Osteocyte (in vitro differentiated cells): ENCODE measurements around the gene ABO. TPM values are rescaled to one million over a fixed set of nuclear protein-coding genes. Genes with fewer than 3 reads are reported as not detected.
A peak's percentile ranks its signal among the peaks of the same experiment; 100 is the strongest.
"Not testable (repeated sequence)": the region's sequence is repeated elsewhere in the genome, so short reads cannot be mapped to it uniquely, and the experiment has no call there.

Experiments used
- DNase-seq: peaks from one replicate; pipeline ENCODE4 v3.0.0; 2021; ENCODE audit warnings: mixed read lengths; ENCODE audit not compliant: unreplicated experiment; ENCODE audit errors: extremely low spot score
- H3K27ac Mint-ChIP-seq: one replicate; pipeline ENCODE4 v1.8.0; 2021; ENCODE audit warnings: mild to moderate bottlenecking, mixed read lengths; ENCODE audit not compliant: unreplicated experiment
- H3K27me3 Mint-ChIP-seq: one replicate; pipeline ENCODE4 v1.8.0; 2021; ENCODE audit warnings: mixed read lengths; ENCODE audit not compliant: unreplicated experiment
- H3K36me3 Mint-ChIP-seq: one replicate; pipeline ENCODE4 v1.8.0; 2021; ENCODE audit warnings: mixed read lengths; ENCODE audit not compliant: unreplicated experiment
- H3K4me1 Mint-ChIP-seq: one replicate; pipeline ENCODE4 v1.8.0; 2021; ENCODE audit warnings: mixed read lengths; ENCODE audit not compliant: unreplicated experiment
- H3K4me3 Mint-ChIP-seq: one replicate; pipeline ENCODE4 v1.8.0; 2021; ENCODE audit warnings: mild to moderate bottlenecking, moderate library complexity, mixed read lengths; ENCODE audit not compliant: unreplicated experiment
- H3K9me3 Mint-ChIP-seq: one replicate; pipeline ENCODE4 v1.8.0; 2021; ENCODE audit warnings: mixed read lengths; ENCODE audit not compliant: unreplicated experiment
- CTCF ChIP-seq: fragments of 200-600 bp; sonication (generic); IDR thresholded peaks from 2 replicates; pipeline ENCODE4 v1.5.0; 2021; ENCODE audit warnings: antibody characterized with exemption, mild to moderate bottlenecking, moderate library complexity
- total RNA-seq: library from RNA; stranded (reverse); gene quantifications from 2 replicates; pipeline ENCODE4 v1.2.1, GENCODE V29; 2021

The ABO gene
- total RNA-seq, 1 donor from 2014 or later, result not detected

GRCh38 chr9:133207021-133207531 is 67.9 kb downstream of the ABO start:
- DNase-seq, result no peak
- Mint-ChIP-seq H3K27me3 (peaks cover 22% of the 10 kb centered on the region), H3K36me3 (no peaks in the 10 kb centered on the region), H3K9me3 (peaks cover 4% of the 10 kb centered on the region), H3K27ac (no peak overlapping the region), H3K4me1 (no peaks in the 10 kb centered on the region), H3K4me3 (no peak overlapping the region)
- no peak for TF ChIP-seq CTCF

GRCh38 chr9:133205996-133206931 is 68.7 kb downstream of the ABO start:
- no peak overlapping the region for H3K4me3 Mint-ChIP-seq
- no peak for TF ChIP-seq CTCF
- no peaks in the 10 kb centered on the region for H3K4me1 Mint-ChIP-seq
- no peak overlapping the region for H3K27ac Mint-ChIP-seq
- DNase-seq, result peak; percentile 80
- peaks cover 22% of the 10 kb centered on the region for H3K27me3 Mint-ChIP-seq
- no peaks in the 10 kb centered on the region for H3K36me3 Mint-ChIP-seq
- H3K9me3 Mint-ChIP-seq, result no peaks in the 10 kb centered on the region

- H3K4me1 Mint-ChIP-seq, H3K27ac Mint-ChIP-seq, H3K9me3 Mint-ChIP-seq, H3K36me3 Mint-ChIP-seq, H3K4me3 Mint-ChIP-seq: not testable (repeated sequence)
- peak; percentile 74 for DNase-seq
- H3K27me3 Mint-ChIP-seq, result peaks cover 16% of the 10 kb centered on the region
These were observed 69.5 kb downstream of the ABO start for GRCh38 chr9:133205481-133205887.

Other genes with a start within 250 kb of the ABO start
- gene GTF3C5, start 244.2 kb downstream of the ABO start, total RNA-seq, result 60.7 and 65.1 TPM in 2 replicates
- gene CEL, start 213.2 kb downstream of the ABO start, total RNA-seq, result 1.3 and 1.9 TPM in 2 replicates
- 35.1 and 38.4 TPM in 2 replicates for gene RALGDS, start 154.0 kb downstream of the ABO start, total RNA-seq
- gene GBGT1, start 111.3 kb downstream of the ABO start, total RNA-seq, result 3.1 and 4.1 TPM in 2 replicates
- gene OBP2B, start 66.0 kb downstream of the ABO start, total RNA-seq, result not detected in 2 replicates
- 16.0 and 19.8 TPM in 2 replicates for gene SURF6, start 61.0 kb upstream of the ABO start, total RNA-seq
- 23.4 and 27.6 TPM in 2 replicates for gene MED22, start 72.9 kb upstream of the ABO start, total RNA-seq
- gene RPL7A, start 73.0 kb upstream of the ABO start, total RNA-seq, result 1,770 and 1,772 TPM in 2 replicates
- 36.2 and 39.4 TPM in 2 replicates for gene SURF1, start 81.3 kb upstream of the ABO start, total RNA-seq
- gene SURF2, start 81.3 kb upstream of the ABO start, total RNA-seq, result 15.4 and 16.3 TPM in 2 replicates
- gene SURF4, start 100.9 kb upstream of the ABO start, total RNA-seq, result 190 and 201 TPM in 2 replicates
- 3.5 and 5.1 TPM in 2 replicates for gene STKLD1, start 101.2 kb upstream of the ABO start, total RNA-seq
- gene REXO4, start 142.8 kb upstream of the ABO start, total RNA-seq, result 22.2 and 22.8 TPM in 2 replicates
- gene ADAMTS13, start 147.2 kb upstream of the ABO start, total RNA-seq, result 7.4 and 8.8 TPM in 2 replicates
- 28.9 and 29.3 TPM in 2 replicates for gene CACFD1, start 184.8 kb upstream of the ABO start, total RNA-seq
- 8.0 and 8.4 TPM in 2 replicates for gene SLC2A6, start 203.9 kb upstream of the ABO start, total RNA-seq
- not detected in 2 replicates for gene MYMK, start 249.8 kb upstream of the ABO start, total RNA-seq